ENCODE data around the gene MRPL18.
"Not testable (repeated sequence)": the region's sequence is repeated elsewhere in the genome, so short reads cannot be mapped to it uniquely, and the experiment has no call there.

Gene MRPL18

DNA sequence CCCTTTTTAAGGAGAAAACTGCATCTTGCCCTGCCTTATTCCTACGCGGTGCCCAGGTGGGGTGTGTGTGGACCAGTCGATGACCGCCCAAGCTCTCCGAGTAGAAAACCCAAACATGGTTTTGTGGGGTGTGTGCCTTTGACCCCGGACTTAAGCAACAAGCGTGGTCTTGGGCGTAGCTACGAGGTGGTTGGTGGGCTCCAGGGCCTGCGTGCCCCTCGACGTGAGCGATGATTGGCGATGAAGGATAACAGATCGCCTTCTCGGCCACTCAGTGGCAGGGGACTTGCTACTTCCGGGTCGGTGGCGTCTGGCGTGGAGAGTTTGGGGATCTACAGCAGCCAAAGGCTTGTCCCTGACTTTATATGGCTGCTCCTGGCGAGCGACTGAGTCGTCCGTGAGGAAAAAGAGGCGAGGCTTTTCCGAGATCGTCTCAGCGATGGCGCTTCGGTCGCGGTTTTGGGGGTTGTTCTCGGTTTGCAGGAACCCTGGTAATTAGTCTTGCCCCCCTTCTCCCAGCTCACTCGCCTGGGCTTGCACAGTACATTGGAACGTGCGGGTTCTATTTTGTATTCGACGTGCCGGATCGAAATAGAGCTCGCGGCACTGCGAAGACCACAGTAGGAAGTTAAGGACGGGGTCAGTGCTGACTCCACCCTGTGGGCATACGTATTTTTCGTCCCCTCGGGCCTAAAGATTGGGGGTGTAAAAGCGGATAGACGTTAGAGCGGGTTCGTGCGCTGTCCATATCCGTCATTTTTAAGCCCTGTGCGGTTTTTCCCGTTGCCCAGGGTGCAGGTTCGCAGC lies at the start of gene MRPL18:
Gene MRPL18 (plus strand): TSS at position 319 of the 807 bp plus-strand sequence. CDS start 121 bp downstream, at position 440.
- DNase-seq (ENCODE audit: low read depth), result peak; percentile 92

DNA sequence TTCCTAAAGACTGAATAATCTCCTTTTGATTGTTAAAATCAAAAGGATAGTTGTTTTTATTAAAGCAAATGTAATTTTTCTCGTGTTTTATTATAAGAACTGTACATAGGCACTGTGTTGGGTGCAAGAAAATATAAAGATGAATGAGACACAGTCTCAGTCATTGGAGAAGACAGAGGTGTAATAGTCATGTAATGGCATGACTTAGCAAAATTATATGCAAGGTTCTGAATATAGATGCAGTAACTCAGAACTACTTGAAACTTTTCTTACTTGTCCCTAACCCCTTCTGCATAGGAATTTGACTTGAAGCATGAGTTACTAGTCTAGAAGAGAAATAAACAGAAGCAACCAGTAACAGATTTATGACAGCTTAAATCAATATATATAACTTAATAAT lies 48.1 kb upstream of the MRPL18 start:
- DNase-seq (ENCODE audit: low read depth), result no peak

DNA sequence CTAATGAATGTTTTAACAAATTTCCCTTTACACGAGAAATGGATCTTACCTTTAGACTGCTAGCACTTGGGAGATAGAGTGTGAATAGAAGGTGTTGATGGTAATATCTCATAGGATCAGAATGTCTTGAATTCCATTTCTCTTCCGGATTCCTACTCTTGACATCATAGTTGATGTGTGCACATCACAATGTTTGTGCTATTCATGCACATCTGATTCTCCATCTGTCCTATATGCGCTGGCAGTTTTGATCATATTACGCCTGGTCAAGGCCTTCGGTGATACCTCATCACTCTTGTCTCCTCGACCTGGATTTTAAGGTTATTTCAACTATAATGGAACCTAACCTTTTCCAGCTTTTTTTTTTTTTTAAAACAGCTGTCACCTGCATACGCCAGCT lies 45.2 kb upstream of the MRPL18 start:
- DNase-seq (ENCODE audit: low read depth), result no peak

DNA sequence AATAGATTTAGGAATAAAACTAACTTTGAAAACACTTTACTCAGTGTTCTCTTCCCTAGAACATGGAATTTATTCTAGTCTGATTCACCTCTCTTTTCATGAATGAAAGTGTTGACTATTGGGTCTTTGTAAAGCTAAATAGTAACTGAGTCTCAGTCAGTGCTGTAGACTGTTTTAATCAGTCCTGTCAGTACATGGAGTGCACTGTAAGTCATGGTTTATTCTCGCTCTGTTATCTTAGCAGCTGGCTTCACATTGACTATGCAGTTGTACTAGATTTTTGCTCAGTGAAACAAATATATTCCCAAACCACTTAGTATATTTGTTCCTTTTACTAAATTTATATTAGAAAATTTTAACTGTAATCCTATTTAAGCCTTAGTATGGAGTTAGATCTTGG lies 43.5 kb upstream of the MRPL18 start:
- DNase-seq (ENCODE audit: low read depth), result no peak

DNA sequence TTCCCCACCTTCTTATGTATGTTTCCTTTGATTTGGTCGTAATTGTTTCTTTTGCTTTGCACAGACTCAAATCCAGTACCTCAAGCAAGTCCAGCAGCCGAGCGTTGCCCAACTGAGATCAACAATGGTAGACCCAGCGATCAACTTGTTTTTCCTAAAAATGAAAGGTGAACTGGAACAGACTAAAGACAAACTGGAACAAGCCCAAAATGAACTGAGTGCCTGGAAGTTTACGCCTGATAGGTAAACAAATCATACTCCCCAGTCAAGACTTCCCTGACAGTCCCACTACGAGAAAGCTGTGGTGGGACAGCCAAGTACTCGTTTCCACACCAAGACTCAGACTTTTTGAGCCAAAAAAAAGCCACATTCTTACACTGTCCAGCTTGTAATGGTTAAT lies 42.1 kb upstream of the MRPL18 start:
- DNase-seq (ENCODE audit: low read depth), result not testable (repeated sequence)

DNA sequence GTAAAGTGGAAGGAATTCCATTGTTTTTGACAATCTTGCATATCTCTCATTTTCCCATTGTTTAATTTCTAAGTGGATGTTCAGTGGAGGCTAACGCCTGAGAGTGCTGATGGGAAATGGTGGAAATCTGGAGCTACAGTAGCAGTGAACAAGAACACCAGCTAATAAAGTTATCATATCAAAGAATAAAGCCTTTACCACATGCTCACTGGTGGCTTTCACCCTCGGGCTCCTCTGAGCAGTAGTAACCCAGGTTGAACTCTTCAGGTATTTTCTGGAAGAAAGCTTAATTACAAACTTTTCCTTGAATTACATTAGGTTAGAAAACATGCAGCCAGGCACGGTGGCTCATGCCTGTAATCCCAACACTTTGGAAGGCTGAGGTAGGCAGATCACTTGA lies 38.8 kb upstream of the MRPL18 start:
- no peak for DNase-seq (ENCODE audit: low read depth)

DNA sequence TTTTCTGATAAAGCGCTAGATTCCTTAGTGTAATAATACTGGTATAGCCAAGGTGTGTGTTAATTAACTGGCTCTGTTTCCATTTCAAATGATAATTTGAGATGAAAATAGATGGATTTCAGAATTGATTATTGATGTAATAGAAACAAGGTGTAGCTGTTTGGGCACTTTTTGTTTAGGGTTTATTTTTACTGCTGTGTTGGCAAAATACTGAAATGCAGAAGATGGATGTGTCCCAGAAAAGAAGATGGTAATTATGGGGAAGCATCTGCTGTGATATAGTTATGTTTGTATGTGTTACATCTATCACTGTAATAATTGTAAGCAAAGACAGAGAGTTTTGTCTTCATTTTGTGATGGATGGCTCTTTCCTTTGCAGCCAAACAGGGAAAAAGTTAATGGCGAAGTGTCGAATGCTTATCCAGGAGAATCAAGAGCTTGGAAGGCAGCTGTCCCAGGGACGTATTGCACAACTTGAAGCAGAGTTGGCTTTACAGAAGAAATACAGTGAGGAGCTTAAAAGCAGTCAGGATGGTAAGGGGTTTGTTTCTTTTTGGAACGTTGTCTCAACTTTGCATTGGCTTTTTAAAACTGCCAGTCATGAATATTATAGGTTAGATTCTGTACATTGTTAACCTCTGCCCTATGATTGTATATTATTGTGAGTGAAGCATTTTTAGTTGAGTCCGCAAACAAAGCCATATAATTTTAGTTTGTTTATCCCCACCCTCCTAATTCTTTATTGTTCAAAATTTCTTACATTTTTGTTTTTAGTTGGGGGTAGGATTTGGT lies 37.0 kb upstream of the MRPL18 start:
- no peak for DNase-seq (ENCODE audit: low read depth)

DNA sequence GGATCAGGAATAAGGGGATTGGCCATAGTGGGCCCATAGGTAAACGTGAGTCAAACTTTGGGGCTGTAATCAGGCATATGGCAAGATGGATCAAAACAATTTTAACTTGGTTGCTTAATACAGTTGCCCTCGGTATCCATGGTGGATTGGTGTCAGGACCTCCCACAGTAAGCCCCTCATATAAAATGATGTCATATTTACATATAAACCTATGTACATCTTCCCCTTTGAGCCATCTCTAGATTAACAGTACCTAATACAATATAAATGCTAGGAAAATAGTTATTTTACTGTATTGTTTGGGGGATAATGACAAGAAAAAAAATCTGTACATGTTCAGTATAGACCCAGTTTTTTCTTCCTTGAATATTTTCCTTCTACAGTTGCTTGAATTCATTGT lies 35.9 kb upstream of the MRPL18 start:
- DNase-seq (ENCODE audit: low read depth), result no peak

DNA sequence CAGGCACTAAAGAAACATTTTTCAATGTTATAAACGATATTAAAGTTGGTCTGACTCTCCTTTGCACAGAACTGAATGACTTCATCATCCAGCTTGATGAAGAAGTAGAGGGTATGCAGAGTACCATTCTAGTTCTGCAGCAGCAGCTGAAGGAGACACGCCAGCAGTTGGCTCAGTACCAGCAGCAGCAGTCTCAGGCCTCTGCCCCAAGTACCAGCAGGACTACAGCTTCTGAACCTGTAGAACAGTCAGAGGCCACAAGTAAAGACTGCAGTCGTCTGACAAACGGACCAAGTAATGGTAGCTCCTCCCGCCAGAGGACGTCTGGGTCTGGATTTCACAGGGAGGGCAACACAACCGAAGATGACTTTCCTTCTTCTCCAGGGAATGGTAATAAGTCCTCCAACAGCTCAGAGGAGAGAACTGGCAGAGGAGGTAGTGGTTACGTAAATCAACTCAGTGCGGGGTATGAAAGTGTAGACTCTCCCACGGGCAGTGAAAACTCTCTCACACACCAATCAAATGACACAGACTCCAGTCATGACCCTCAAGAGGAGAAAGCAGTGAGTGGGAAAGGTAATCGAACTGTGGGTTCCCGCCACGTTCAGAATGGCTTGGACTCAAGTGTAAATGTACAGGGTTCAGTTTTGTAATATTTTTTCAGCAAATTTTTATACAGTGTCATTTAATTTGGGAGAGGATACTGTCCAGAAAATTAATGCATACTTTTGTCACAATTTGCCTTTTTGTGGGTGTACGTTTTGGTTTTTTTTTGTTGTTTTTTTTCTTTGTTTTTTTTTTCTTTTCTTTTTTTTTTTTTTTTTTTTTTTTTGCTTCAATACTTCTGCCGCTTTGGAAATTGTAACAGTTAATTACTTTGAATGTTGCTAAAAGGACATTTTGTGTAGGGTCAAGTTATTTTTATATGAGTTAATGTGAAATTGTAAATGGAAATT lies 35.0 kb upstream of the MRPL18 start:
- DNase-seq (ENCODE audit: low read depth), result no peak

DNA sequence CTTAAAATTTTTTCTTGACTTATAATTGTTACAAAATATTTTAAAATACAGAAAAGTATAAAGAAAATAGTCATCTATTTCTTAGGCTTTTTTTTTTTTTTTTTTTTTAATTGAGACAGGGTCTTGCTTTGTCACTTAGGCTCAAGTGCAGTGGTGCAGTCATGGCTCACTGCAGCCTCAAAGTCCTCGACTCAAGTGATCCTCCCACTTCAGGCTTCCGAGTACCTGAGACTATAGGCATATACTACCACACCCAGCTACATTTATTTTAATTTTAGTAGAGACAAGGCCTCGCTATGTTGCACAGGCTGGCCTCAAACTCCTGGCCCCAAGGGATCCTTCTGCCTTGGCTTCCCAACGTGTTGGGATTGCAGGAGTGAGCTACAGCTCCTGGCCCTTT lies 33.8 kb upstream of the MRPL18 start:
- no peak for DNase-seq (ENCODE audit: low read depth)

DNA sequence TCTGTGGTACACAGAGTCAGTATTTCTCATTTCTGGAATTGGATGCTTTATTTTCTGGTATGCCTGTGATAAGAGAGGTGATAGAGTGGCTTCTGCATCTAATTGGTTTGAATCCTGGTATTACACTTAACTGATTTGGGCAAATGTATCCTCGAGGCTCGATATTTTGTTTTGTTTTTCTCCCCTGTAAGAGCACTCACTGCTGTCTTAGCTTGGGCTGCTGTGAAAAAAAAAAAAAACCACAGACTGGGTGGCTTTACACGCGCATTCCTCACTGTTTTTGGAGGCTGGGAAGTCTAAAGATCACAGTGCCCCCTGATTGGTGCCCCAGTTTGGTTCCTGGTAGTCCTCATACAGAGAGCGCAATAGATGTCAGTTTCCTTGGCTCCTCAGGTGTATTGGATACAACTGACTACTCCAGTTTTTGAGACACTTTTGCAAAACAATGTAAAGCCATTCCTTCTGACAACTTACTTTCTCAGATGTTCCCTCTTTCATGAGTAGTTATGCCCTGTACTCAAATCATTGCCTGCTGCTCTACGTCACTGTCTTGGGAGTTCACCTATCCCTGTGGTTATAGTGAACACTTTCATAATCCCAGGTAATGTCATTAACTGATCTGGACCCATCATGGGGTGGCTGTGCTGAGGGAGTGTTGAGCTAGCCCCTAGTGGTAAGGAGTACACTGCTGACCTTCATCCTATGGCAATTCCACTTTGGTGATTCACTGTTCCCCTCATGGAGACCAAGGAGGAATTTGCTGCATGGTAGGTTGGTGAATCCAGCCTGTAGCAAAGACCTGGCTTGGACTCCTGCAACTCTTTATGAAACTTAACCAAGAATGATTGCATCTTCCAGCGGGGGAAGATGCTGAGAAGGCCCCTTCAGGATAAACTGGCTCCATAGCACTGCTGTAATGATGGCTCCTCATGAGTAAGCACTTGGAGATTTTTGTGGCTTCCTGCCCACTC lies 32.0 kb upstream of the MRPL18 start:
- DNase-seq (ENCODE audit: low read depth), result no peak

DNA sequence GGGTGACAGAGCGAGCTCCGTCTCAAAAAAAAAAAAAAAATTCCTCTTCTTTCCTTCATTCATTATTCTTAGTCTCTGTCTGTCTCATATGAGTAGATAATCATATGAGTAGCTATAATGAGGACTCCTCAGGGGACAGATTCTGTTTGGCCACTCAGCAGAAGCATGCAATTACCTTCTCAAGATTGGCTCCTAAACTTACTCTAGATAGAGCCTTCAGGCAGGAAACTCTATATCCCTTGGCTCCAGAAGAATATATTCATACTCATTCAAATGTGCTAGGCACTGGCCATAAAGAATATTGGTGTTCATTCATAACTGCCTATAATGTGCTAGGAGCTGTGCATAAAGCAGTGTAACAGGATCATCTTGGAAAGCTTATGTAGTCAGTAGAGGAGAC lies 30.6 kb upstream of the MRPL18 start:
- DNase-seq (ENCODE audit: low read depth), result no peak

DNA sequence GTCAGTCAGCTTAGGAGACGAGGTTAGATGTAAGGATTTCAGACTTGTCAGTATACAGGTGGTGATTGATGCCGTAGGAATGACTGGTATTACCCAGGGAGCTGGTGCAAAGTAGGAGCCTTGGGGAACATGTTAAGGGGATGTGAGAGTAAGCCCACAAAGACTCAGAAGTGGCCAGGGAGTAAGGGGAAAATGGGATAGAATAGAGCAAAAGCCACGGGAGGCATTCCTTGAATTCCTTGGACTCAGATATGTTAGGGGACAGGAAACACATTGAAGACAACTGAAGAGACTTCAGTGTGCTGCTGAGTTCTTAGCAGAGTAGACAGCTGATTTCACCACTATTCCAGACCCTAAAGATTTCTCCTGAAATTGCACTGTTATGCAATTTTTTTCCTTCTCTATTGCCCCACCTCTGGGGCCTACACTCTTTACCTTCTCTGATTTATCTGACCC lies 29.6 kb upstream of the MRPL18 start:
- DNase-seq (ENCODE audit: low read depth), result peak; percentile 39

DNA sequence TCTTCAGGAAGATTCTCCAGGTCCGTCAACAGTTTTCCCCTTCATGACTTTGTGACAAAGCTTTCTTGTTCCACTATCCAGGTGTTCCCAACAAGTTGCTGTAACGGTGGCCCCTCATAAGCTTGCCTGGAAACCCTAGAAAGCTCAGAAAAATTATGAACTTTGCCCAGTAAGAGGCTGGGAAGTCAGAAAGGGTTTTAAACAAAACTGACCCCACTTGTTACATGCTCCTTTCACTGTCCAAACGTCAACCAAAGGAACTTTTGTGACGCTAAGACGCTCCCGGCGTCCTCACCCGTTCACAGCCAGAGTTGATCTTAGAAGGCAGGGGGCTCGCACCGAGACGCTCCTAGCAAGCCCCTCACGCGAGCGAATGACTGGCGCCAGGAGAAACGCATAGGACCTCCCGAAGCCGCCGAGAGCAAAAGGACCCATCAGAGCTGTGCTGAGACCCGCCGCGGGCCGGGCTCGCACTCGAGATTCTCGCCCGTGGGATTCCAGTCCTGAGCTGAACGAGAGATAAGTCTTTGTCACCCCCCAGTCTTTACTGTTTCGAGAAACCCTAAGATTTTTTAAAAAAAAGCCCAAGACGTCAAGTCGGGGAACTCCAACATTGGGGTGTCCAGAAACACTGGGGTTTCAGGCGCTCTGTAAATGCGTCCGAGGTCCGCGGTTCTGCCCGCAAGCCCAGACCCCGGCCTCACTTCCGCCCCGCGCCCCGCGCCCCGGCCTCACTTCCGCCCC lies 29.0 kb upstream of the MRPL18 start:
- no peak for DNase-seq (ENCODE audit: low read depth)

DNA sequence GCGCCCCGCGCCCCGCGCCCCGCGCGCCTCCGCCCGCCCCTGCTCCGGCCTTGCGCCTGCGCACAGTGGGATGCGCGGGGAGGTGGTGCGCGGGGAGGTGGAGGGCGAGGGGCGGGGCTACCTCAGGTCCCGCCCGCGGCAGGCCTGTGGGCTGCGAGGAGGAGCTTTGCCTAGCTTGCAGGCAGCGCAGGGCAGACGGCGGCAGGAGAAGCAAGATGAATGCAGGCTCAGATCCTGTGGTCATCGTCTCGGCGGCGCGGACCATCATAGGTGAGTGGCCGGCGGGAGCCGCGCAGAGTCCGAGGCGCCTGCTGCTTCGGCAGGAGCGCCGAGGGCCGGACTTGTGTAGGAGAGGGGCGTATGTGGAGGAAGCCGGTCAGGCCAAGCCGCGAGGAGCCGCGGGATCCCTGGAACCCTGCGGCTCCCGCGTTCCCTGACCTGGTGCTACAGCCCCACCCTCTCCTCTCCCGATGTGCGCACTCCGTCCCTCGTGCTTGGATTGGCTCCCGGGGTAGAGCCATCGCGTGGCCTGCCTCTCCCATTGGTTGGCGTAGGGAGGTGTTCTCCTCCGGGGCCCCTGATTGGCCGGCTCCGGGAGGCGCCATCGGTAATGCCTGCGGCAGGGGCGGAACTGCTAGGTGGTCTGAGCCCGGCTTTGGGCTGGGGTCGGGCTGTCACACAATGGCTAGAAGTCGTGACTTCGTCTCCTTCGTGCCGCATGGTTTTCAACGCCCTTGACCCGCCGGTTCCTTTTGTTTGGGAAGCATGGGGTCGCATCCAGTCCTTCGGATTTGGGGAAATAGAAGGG lies 28.2 kb upstream of the MRPL18 start, which contains the start of gene ACAT2:
Gene ACAT2 (plus strand): TSS at position 173 of the 808 bp plus-strand sequence. CDS start 43 bp downstream, at position 216.
- peak; percentile 65 for DNase-seq (ENCODE audit: low read depth)

DNA sequence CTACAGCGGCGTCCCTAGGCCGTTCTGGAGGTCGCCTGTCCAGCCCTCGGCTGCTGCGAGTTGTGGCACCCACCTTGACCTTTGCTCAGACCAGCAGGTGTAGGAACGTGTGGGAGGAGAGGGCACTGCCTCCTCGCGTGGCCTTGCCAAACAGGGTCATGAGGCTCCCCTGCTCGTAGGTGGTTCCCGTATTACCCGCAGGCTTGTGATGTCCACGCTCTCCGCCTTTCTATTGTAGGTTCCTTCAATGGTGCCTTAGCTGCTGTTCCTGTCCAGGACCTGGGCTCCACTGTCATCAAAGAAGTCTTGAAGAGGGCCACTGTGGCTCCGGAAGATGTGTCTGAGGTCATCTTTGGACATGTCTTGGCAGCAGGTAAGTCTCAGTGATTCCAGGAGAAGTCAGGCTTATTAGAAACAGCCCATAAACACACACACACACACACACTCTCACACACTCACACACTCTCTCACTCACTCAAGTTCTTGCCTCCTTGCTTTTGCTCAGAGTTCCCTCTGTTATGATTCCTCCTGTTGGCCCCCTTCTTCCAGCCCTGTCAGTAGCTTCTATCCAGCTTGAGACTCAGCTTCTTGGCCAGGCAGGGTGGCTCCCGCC lies 27.5 kb upstream of the MRPL18 start:
- DNase-seq (ENCODE audit: low read depth), result no peak

DNA sequence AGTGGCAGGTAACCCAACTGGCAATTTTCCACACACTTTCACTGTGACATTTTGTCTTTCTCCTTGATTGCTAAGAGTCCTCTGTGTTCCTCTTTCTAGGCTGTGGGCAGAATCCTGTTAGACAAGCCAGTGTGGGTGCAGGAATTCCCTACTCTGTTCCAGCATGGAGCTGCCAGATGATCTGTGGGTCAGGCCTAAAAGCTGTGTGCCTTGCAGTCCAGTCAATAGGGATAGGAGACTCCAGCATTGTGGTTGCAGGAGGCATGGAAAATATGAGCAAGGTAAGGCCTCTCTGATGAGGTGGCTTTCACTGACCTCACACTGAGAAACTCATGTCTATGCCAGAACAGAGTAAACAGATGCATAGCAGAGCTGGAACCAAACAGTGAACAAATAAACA lies 23.4 kb upstream of the MRPL18 start:
- no peak for DNase-seq (ENCODE audit: low read depth)

DNA sequence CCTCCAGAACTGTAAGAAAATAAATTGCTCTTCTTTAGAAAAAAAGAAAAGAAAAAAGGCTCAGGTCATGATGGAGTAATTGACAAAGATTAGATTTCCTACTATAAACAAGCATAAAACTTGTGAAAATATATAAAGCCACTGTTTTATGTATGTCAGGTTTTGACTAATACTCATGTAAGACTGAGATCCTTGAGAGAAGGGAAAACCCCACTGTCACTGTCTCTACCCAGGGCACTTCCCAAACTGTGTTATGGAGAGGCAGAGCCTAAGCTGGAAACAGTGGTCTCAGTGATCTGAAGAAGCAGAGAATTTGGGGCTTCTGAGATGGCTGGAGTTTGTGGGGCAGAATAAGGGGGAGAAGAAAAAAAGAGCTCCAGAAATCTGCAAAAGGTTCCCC lies 20.8 kb upstream of the MRPL18 start:
- DNase-seq (ENCODE audit: low read depth), result no peak

DNA sequence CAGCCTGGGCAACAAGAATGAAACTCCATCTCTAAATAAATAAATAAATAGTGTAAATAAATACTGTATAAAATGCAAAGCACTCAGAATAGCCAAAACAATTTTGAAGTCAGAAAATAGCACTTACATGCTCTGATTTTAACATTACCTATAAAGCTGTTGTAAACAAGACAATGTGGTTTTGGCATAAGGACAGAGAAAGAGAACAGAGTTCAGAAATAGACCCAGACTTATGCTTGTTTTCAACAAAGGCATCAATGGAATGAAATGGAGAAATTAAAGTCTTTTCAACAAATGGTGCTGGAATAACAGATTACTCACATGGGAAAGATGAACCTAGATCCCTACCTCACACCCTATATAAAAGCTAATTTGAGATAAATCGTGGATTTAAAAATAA lies 18.1 kb upstream of the MRPL18 start:
- DNase-seq (ENCODE audit: low read depth), result peak; percentile 25
